Tibial artery (tissue), 4 donors: Measurements from ENCODE around the gene RETREG3.

Experiments
- DNase-seq, 2 donors: peaks; one replicate each; pipeline ENCODE4 v3.0.0-alpha.2; 2019
- H3K27ac ChIP-seq, 2 donors: fragments of 200-600 bp; sonication (generic) in 1 of 2; 1 replicate in 1 of 2; 2 replicates in 1 of 2; pipeline ENCODE4 v1.5.1; 2018 to 2019; ENCODE audit warnings: mild to moderate bottlenecking in 1 of 2
- H3K27me3 ChIP-seq, 2 donors: fragments of 200-600 bp; sonication (generic) in 1 of 2; one replicate each; pipeline versions ENCODE4 v1.5.1 to v1.6.0; 2016 to 2019
- H3K36me3 ChIP-seq, 3 donors: fragments of 200-600 bp; sonication (generic) in 2 of 3; one replicate each; pipeline ENCODE4 v1.5.1; 2016 to 2019; ENCODE audit warnings: mild to moderate bottlenecking in 2 of 3
- H3K4me1 ChIP-seq, 4 donors: fragments of 200-600 bp; sonication (generic) in 2 of 4; 1 replicate in 3 of 4; 2 replicates in 1 of 4; pipeline ENCODE4 v1.5.1; 2016 to 2019
- H3K4me3 ChIP-seq, 2 donors: fragments of 200-600 bp; sonication (generic) in 1 of 2; 1 replicate in 1 of 2; 2 replicates in 1 of 2; pipeline ENCODE4 v1.5.1; 2018 to 2019; ENCODE audit warnings: mild to moderate bottlenecking in 2 of 2
- H3K9me3 ChIP-seq, 3 donors: fragments of 200-600 bp; sonication (generic) in 1 of 3; one replicate each; pipeline ENCODE4 v1.5.1; 2016 to 2019
- intact Hi-C: fragments of 100-400 bp; cut with DNase I; formaldehyde crosslinking; loops from one replicate; pipeline ENCODE4 v1.15.0; 2023; ENCODE audit warnings: low total_unique reads
- TF ChIP-seq, protein P1 (sequence below), 2 experiments: fragments of 200-600 bp in 1 of 2; fragments of 450-650 bp in 1 of 2; IDR thresholded peaks; one replicate each; pipeline ENCODE4 v1.5.1; 2017 to 2019; ENCODE audit warnings: antibody characterized with exemption in 2 of 2, mild to moderate bottlenecking in 1 of 2, moderate library complexity in 1 of 2

Gene RETREG3

DNA sequence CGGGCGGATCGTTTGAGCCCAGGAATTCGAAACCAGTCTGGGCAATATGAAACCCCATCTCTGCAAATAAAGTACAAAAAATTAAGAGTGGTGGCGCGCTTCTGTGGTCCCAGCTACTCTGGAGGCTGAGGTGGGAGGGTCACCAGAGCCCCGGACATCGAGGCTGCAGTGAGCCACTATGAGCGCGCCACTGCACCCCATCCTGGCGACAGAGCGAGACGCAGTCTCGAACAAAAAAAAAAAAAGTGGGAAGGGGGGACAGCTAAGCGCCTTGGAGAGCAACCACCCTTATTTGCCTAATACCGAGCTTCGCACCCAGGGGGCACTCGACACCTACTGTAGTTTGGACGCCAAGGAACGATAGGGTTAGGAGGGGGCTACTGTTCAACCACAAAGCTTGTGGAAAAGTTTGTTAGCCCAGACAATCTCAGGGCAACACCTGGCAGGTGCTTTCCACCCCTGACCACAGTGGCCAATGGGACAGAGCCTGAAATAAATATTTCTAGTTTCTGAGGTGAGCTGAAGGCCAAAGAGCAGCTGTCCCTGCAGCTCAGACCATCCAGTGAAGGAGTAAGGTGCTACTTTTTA, 30.8 kb downstream of the RETREG3 start:
- peaks cover 0 to 21% (median 19%) of the 10 kb centered on the region in 4 donors for H3K4me1 ChIP-seq
- intact Hi-C loops: loop anchor here (1.0 kb wide), 1 partner anchor 105 kb away; no protein-coding TSS in a partner anchor
- H3K27me3 ChIP-seq: no peaks in the 10 kb centered on the region
- peaks cover 34 to 62% (median 46%) of the 10 kb centered on the region in 3 donors for H3K36me3 ChIP-seq
- no peaks in the 10 kb centered on the region for H3K9me3 ChIP-seq
- DNase-seq: peak in 1 of 2 donors; percentile 69
- peak overlapping the region; percentile 78 to 89 for H3K27ac ChIP-seq
- TF ChIP-seq, protein P1, sequence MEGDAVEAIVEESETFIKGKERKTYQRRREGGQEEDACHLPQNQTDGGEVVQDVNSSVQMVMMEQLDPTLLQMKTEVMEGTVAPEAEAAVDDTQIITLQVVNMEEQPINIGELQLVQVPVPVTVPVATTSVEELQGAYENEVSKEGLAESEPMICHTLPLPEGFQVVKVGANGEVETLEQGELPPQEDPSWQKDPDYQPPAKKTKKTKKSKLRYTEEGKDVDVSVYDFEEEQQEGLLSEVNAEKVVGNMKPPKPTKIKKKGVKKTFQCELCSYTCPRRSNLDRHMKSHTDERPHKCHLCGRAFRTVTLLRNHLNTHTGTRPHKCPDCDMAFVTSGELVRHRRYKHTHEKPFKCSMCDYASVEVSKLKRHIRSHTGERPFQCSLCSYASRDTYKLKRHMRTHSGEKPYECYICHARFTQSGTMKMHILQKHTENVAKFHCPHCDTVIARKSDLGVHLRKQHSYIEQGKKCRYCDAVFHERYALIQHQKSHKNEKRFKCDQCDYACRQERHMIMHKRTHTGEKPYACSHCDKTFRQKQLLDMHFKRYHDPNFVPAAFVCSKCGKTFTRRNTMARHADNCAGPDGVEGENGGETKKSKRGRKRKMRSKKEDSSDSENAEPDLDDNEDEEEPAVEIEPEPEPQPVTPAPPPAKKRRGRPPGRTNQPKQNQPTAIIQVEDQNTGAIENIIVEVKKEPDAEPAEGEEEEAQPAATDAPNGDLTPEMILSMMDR (IDR thresholded peaks at IDR 0.05): peak; percentile 71 to 73
- H3K4me3 ChIP-seq: peak overlapping the region; percentile 57 to 61

DNA sequence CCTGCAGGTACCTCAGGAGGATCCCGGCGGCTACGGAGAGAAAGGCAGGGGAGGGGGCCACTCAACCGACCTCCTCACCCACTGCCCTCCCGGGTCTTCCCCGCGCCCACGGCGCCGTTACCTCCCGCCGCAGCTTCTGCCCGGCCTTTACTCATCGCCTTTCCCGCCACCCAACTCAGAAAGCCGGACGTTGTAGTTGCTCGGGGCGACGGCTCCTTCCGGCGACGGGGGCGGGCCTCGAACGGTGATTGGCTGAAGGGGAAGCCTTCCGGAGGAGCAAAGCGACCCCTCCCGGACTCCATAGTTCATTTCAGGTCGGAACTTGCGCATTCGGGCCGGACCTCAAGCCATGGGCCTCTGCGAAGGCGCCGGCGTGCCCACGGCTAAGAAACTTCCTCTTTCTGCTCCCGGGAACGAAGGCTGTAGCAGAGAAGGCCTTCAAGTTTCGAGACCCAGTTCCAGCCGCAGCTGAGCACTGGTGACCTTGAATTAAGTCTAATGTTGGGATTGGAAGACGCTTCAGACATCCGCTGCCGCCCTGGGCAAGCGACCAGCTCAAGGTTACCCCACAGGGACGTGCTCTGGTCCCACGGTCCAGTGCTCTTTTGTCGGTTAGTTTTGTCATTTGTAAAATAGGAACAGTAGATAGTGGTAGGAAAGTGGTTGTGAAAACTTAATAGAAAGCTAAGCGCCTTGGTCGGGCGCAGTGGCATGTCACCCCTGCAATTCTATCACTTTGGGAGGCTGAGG, 31.5 kb downstream of the RETREG3 start, which contains the start of gene PSMC3IP:
Gene PSMC3IP (minus strand): TSS at position 198 of the 750 bp plus-strand sequence. CDS start 43 bp downstream, at position 155.
- Histone ChIP-seq H3K36me3 (peaks cover 34 to 62% (median 46%) of the 10 kb centered on the region in 3 donors), H3K27me3 (no peaks in the 10 kb centered on the region), H3K9me3 (no peaks in the 10 kb centered on the region), H3K4me3 (peak within 1 kb of the TSS; percentile 57 to 61), H3K4me1 (peaks cover 0 to 21% (median 19%) of the 10 kb centered on the region in 4 donors), H3K27ac (peak within 1 kb of the TSS; percentile 78 to 89)
- TF ChIP-seq, protein P1 (IDR thresholded peaks at IDR 0.05): peak; percentile 18 to 54
- DNase-seq: peak; percentile 96 to 97
- intact Hi-C loops: loop anchor here (1.0 kb wide), 1 partner anchor 106 kb away; no protein-coding TSS in a partner anchor

DNA sequence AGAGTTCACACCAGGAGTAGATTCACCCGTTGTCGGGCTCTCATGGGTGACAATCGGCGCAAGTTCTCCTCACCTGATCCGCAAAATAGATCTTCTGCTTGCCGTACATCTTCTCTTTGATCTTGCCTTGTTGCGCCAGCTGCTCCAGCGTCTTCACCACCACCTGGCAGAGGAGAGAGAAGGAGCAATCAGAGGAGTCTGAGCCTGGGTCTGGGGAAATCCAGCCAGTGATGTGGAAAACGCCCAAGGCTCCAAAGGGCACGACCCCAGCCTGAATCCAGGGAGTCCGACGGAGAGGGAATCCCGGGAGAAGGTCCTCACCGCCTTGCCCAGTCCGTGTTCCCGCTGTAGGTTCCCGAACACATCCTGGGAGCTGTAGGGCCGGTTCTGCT, 32.0 kb downstream of the RETREG3 start:
- H3K9me3 ChIP-seq: no peaks in the 10 kb centered on the region
- no peak for DNase-seq
- peaks cover 0 to 21% (median 19%) of the 10 kb centered on the region in 4 donors for H3K4me1 ChIP-seq
- H3K27me3 ChIP-seq: no peaks in the 10 kb centered on the region
- peaks cover 34 to 62% (median 46%) of the 10 kb centered on the region in 3 donors for H3K36me3 ChIP-seq
- H3K27ac ChIP-seq: peak overlapping the region; percentile 78 to 89
- intact Hi-C loops: no loop called here
- TF ChIP-seq, protein P1 (IDR thresholded peaks at IDR 0.05): no peak
- peak overlapping the region; percentile 57 to 61 for H3K4me3 ChIP-seq

DNA sequence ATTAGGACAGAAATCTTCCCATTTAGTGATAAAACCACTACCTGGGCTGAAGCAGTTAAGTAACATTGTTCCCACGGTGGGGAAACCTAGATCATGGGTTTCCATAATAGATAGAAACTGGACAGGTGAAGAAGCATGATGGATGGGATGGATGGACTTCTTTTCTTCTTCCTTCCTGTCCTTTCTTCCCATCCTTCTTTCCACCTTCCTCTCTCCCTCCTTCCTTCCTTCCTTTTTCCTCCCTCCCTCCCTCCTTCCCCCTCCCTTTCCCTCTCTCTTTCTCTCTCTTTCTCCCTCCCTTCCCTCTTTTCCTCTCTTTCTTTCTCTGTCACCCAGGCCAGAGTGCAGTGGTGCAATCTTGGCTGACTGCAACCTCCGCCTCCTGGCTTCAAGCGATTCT, 34.7 kb downstream of the RETREG3 start:
- H3K36me3 ChIP-seq: peaks cover 47 to 62% (median 48%) of the 10 kb centered on the region in 3 donors
- intact Hi-C loops: no loop called here
- TF ChIP-seq, protein P1 (IDR thresholded peaks at IDR 0.05): no peak

DNA sequence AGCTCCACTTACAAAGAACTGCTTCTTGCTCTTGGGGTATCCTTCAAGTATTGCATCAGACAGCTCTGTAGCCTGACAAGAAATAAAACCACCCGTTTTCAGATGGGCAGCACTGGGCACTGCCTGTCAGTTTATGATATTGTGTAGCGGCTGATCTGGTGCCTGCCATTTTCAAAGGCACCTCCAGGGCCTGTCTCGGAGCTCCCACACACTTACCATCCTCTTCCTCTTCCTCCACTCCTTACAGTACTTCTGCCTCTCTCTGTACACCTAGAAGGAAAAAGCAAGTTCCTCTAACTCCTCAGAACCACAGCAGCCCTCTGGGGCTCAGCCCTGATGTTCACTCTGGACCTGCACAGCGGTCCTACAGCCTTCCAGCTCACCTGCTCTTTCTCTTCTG, 36.1 kb downstream of the RETREG3 start:
- no peak for DNase-seq
- H3K9me3 ChIP-seq: no peaks in the 10 kb centered on the region

More for the DNA sequence above, 34.7 kb downstream of the RETREG3 start:
- no peak for DNase-seq
- H3K27ac ChIP-seq: no peak overlapping the region
- peaks cover 0 to 30% (median 23%) of the 10 kb centered on the region in 4 donors for H3K4me1 ChIP-seq
- H3K4me3 ChIP-seq: no peak overlapping the region
- H3K9me3 ChIP-seq: no peaks in the 10 kb centered on the region
- no peaks in the 10 kb centered on the region for H3K27me3 ChIP-seq

More for the DNA sequence above, 36.1 kb downstream of the RETREG3 start:
- H3K27me3 ChIP-seq: no peaks in the 10 kb centered on the region
- H3K4me1 ChIP-seq: peaks cover 0 to 30% (median 21%) of the 10 kb centered on the region in 4 donors
- H3K27ac ChIP-seq: no peak overlapping the region
- TF ChIP-seq, protein P1 (IDR thresholded peaks at IDR 0.05): no peak
- H3K36me3 ChIP-seq: peaks cover 55 to 74% (median 59%) of the 10 kb centered on the region in 3 donors
- intact Hi-C loops: no loop called here
- H3K4me3 ChIP-seq: no peak overlapping the region
